BJ (cell line): ENCODE measurements around the gene IZUMO4. TPM values are rescaled to one million over a fixed set of nuclear protein-coding genes. Genes with fewer than 3 reads are reported as not detected.

Experiments used
- CTCF ChIA-PET: fragments of 350-600 bp; formaldehyde crosslinking; extraction: SDS; loops from one replicate; lab custom pipeline; 2021; ENCODE audit warnings: antibody characterized with exemption, inconsistent platforms; lab: Yijun Ruan, JAX
- POLR2A ChIA-PET: fragments of 300-600 bp; sonication (Branson Sonifier 250); formaldehyde crosslinking; extraction: SDS; loops from one replicate; lab custom pipeline; 2021; ENCODE audit warnings: antibody characterized with exemption; lab: Charles Lee
- DNase-seq: peaks from one replicate; pipeline ENCODE4 v3.0.0-alpha.2; 2011; ENCODE audit warnings: low read depth
- H3K27me3 ChIP-seq: 2 replicates; pipeline ENCODE4 v1.6.0; 2011; ENCODE audit warnings: low read length; ENCODE audit not compliant: control insufficient read depth, insufficient read depth
- H3K36me3 ChIP-seq: 2 replicates; pipeline ENCODE4 v1.5.1; 2011; ENCODE audit warnings: low read length; ENCODE audit not compliant: control insufficient read depth, insufficient read depth
- H3K4me3 ChIP-seq: 2 replicates; pipeline ENCODE4 v1.5.1; 2011; ENCODE audit warnings: low read depth, mild to moderate bottlenecking, control low read depth, low read length
- polyA plus RNA-seq: library from polyadenylated mRNA; depleted of rRNA; stranded (reverse); fragments of >200 nt; gene quantifications from 2 replicates; pipeline ENCODE4 v1.2.3, GENCODE V29; 2011
- TF ChIP-seq, protein P1 (sequence below): IDR thresholded peaks from 2 replicates; pipeline ENCODE4 v1.5.1; 2011; ENCODE audit warnings: low read depth, mild to moderate bottlenecking, control low read depth, inconsistent platforms, low read length, moderate library complexity; ENCODE audit not compliant: insufficient read depth

The IZUMO4 gene
- polyA plus RNA-seq, 1 experiment, result 1.3 TPM

GRCh38 chr19:2072757-2073551 is 23.8 kb upstream of the IZUMO4 start:
- DNase-seq, result no peak
- Histone ChIP-seq H3K4me3 (no peak overlapping the region), H3K36me3 (peaks cover 29% of the 10 kb centered on the region), H3K27me3 (no peaks in the 10 kb centered on the region)
- CTCF ChIA-PET, result interaction anchor here (1.3 kb wide), 1 partner anchor 53 kb away, joined by 5 read pairs; no protein-coding TSS in a partner anchor
- TF ChIP-seq, protein P1, sequence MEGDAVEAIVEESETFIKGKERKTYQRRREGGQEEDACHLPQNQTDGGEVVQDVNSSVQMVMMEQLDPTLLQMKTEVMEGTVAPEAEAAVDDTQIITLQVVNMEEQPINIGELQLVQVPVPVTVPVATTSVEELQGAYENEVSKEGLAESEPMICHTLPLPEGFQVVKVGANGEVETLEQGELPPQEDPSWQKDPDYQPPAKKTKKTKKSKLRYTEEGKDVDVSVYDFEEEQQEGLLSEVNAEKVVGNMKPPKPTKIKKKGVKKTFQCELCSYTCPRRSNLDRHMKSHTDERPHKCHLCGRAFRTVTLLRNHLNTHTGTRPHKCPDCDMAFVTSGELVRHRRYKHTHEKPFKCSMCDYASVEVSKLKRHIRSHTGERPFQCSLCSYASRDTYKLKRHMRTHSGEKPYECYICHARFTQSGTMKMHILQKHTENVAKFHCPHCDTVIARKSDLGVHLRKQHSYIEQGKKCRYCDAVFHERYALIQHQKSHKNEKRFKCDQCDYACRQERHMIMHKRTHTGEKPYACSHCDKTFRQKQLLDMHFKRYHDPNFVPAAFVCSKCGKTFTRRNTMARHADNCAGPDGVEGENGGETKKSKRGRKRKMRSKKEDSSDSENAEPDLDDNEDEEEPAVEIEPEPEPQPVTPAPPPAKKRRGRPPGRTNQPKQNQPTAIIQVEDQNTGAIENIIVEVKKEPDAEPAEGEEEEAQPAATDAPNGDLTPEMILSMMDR, result no peak
- POLR2A ChIA-PET, result no interaction called here

GRCh38 chr19:2076526-2076944 is 20.2 kb upstream of the IZUMO4 start:
- ChIA-PET POLR2A (no interaction called here), CTCF (interaction anchor here (0.8 kb wide), 1 partner anchor 147 kb away, joined by 3 read pairs; no protein-coding TSS in a partner anchor)
- H3K36me3 ChIP-seq, result peaks cover 34% of the 10 kb centered on the region
- no peak for DNase-seq
- TF ChIP-seq, protein P1, result no peak
- no peak overlapping the region for H3K4me3 ChIP-seq
- no peaks in the 10 kb centered on the region for H3K27me3 ChIP-seq

- Histone ChIP-seq H3K4me3 (no peak overlapping the region), H3K36me3 (peaks cover 33% of the 10 kb centered on the region), H3K27me3 (no peaks in the 10 kb centered on the region)
- CTCF ChIA-PET, result no interaction called here
- DNase-seq, result no peak
- POLR2A ChIA-PET, result no interaction called here
- TF ChIP-seq, protein P1, result no peak
These were observed 19.3 kb upstream of the IZUMO4 start for GRCh38 chr19:2077398-2077797.

GRCh38 chr19:2077833-2078619 is 18.7 kb upstream of the IZUMO4 start:
- CTCF ChIA-PET, result no interaction called here
- DNase-seq, result no peak
- POLR2A ChIA-PET, result no interaction called here
- no peak overlapping the region for H3K4me3 ChIP-seq
- TF ChIP-seq, protein P1, result no peak
- no peaks in the 10 kb centered on the region for H3K27me3 ChIP-seq
- H3K36me3 ChIP-seq, result peaks cover 27% of the 10 kb centered on the region
